Astrocyte of the cerebellum (primary cell): Measurements from ENCODE around the gene CPSF6.
"Not testable (repeated sequence)": the region's sequence is repeated elsewhere in the genome, so short reads cannot be mapped to it uniquely, and the experiment has no call there.

Source experiments
- DNase-seq: peaks from one replicate; pipeline ENCODE4 v3.0.0-alpha.2; 2011; ENCODE audit warnings: low read depth
- H3K4me3 ChIP-seq: 2 replicates; pipeline ENCODE4 v1.5.1; 2011; ENCODE audit warnings: mild to moderate bottlenecking, low read depth, low read length, moderate library complexity
- in situ Hi-C: cut with HindIII; loops from 2 replicates; pipeline ENCODE4 v1.10.0; 2017; ENCODE audit warnings: low sequenced_read_pairs
- TF ChIP-seq, protein P1 (sequence below): IDR thresholded peaks from 2 replicates; pipeline ENCODE4 v1.5.1; 2012; ENCODE audit warnings: low read length, low read depth, moderate library complexity, mild to moderate bottlenecking; ENCODE audit errors: missing control alignments

Gene CPSF6, protein sequence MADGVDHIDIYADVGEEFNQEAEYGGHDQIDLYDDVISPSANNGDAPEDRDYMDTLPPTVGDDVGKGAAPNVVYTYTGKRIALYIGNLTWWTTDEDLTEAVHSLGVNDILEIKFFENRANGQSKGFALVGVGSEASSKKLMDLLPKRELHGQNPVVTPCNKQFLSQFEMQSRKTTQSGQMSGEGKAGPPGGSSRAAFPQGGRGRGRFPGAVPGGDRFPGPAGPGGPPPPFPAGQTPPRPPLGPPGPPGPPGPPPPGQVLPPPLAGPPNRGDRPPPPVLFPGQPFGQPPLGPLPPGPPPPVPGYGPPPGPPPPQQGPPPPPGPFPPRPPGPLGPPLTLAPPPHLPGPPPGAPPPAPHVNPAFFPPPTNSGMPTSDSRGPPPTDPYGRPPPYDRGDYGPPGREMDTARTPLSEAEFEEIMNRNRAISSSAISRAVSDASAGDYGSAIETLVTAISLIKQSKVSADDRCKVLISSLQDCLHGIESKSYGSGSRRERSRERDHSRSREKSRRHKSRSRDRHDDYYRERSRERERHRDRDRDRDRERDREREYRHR

DNA sequence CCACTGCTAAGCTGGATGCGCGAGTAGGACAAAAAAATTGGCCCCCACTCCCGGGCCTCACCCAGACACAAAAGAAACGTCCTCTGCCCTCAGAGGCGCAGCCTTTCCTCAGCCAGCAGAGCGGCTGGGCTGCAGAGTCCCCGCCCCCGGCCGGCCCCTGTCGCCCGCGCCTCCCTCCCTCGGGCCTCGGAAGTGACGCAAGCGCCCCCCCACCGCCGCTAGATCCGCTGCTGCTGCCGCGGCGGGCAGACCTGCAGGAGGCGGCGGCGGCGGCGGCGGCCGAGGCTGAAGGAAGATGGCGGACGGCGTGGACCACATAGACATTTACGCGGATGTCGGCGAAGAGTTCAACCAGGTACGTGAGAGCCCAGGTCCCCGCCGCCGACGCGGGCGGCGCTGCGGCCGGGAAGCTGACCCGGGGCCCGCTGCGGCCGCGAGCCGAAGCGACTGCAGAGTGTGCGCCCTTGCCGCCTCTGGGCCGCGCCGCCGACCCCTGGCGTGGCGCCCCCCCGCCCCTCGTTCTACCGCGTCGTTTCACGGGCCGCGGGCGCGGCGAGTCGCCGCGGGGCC is at the start of gene CPSF6:
TSS of gene CPSF6 (plus strand) at position 218 of the 570 bp plus-strand sequence. CDS start at position 296, 78 bp downstream.
- peak within 1 kb of the TSS; percentile 91 for H3K4me3 ChIP-seq
- peak; percentile 68 for DNase-seq
- TF ChIP-seq, protein P1, sequence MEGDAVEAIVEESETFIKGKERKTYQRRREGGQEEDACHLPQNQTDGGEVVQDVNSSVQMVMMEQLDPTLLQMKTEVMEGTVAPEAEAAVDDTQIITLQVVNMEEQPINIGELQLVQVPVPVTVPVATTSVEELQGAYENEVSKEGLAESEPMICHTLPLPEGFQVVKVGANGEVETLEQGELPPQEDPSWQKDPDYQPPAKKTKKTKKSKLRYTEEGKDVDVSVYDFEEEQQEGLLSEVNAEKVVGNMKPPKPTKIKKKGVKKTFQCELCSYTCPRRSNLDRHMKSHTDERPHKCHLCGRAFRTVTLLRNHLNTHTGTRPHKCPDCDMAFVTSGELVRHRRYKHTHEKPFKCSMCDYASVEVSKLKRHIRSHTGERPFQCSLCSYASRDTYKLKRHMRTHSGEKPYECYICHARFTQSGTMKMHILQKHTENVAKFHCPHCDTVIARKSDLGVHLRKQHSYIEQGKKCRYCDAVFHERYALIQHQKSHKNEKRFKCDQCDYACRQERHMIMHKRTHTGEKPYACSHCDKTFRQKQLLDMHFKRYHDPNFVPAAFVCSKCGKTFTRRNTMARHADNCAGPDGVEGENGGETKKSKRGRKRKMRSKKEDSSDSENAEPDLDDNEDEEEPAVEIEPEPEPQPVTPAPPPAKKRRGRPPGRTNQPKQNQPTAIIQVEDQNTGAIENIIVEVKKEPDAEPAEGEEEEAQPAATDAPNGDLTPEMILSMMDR, result no peak
- in situ Hi-C loops, result no loop called here

DNA sequence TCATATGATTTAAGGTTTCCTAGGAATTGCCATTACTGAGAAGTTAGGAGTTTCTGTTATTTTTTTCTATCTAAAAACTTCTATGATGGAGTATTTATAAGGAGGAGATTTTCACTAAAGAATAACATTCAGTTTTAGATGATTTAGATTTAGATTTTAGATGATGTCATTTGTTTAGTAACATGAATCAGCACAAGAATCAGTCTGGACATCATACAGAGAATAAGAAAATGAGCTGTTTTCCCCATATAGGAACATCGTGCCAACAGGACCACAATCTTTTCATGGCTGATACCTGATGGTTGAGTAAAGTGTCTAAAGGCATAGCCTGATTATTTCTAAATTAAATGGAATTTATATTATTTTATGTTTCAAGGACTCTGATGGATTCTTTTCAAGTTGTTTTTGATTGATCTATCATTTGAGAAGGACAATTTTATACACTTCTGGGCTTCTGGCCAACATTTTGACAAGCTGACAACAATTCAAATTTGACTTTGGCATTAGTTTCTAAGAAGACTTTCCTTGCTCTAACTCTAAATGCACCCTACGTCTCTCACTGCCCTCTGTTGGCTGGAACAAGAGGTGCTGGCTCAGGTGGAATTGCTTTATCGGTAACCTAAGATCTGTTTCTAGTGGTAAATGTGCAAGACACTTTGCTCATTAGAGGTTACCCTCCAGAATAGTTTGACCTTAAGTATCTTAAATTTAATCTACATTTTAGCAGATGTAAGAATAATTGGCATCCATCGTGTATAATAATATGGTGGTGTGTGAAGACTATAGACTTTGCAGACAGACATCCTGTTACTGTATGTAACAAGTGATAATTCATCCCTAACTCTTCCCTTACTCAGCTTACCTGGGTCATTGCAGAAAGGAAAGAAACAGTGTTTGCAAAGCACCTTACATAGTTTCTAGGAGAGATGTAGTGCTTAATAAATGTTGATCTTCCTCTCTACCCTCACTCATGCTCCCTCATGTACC is 42.8 kb upstream of the CPSF6 start:
- no peak for DNase-seq
- in situ Hi-C loops, result no loop called here
- no peak overlapping the region for H3K4me3 ChIP-seq
- TF ChIP-seq, protein P1, result no peak

DNA sequence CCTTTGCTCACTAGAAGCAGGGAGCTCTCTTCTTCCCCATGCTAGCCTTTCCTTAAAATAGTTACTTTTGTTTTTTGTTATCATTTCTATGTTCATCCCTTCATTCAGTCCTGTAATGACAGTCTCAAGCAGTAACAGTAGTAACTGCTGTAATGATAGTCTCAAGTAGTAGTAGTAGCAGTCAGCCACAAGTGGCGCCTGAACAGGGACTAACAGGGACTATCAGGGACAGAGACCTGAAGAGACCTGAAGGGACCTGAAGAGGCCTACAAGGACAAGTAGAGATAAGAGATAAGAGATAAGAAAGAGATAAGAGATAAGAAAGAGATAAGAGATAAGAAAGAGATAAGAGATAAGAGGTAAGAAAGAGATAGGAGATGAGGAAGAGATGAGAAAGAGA is 39.4 kb upstream of the CPSF6 start:
- in situ Hi-C loops, result not testable (repeated sequence)

DNA sequence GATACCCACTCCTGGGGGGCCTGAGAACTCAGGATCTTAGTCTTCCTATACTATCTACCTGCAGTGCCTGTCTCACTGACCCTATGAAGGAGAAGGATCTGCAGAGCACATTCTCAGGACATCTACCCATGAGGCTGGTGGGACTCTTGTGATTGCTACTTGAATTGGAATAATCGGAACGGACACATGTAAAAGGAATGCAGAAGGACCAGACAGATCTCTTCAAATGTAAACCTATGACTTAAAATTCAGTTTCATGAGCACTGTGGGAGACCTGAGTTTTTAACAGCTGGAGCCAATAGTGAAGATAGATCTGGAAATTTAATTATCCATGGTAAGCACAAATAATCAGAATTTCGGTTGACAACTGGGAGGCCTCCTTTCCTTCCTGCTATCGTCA is 35.2 kb upstream of the CPSF6 start:
- TF ChIP-seq, protein P1, result no peak
- H3K4me3 ChIP-seq, result no peak overlapping the region
- in situ Hi-C loops, result no loop called here
- DNase-seq, result no peak

More for the DNA sequence above, 39.4 kb upstream of the CPSF6 start:
- not testable (repeated sequence) for DNase-seq, H3K4me3 ChIP-seq

DNA sequence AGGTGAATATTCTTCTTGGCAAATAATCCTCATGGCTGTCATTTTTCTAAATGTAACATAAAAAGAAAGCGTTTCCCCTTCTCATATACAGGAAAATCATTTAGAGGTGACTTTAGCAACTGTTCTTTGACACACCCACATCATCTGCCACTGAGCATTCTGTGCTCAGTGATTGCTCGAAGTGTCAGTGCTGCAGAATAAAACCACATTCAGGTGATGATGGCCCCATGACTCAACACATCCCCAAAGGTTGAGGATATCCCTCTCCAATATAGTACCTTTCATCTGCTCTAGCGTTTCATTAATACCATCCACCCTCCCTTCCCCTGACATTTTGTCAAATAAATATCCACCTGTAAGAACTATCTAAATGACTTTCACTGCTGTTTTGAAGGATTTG is 28.7 kb upstream of the CPSF6 start:
- TF ChIP-seq, protein P1, result no peak
- DNase-seq, result no peak
- in situ Hi-C loops, result no loop called here
- no peak overlapping the region for H3K4me3 ChIP-seq

DNA sequence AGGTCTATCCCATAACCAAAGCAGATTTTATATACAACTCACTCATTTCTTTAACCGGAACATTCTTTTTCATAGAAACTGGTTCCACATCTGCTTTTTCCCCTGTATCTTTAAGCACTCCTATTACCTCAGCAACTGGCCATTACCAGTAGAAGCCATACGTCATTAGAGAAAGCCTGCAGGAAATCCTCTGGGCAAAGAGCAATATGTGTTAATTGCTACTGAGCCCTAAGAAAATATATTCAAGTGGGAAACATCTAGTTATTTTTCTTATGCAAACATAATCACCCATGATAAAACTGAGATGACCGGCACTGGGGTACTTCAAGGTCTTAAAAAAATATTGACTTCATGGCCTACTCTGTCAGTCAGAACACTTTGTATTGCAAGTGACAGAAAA is 28.2 kb upstream of the CPSF6 start:
- TF ChIP-seq, protein P1, result no peak
- DNase-seq, result no peak
- no peak overlapping the region for H3K4me3 ChIP-seq
- in situ Hi-C loops, result no loop called here
